ENCODE data around the gene WNT8A.

GRCh38 chr5:138054206-138054605 lies 29.6 kb upstream of the WNT8A start:
- TF ChIP-seq ZNF274 (IDR thresholded peaks at IDR 0.05; ENCODE audit: low read depth, low read length) (no peak), YY1 (IDR thresholded peaks at IDR 0.05; ENCODE audit: extremely low read depth, insufficient replicate concordance, low read depth, low read length) (no peak), POLR2A (IDR thresholded peaks at IDR 0.05; ENCODE audit: borderline replicate concordance, extremely low read depth, insufficient read depth, insufficient read length) (no peak), SP1 (IDR thresholded peaks at IDR 0.05; ENCODE audit: low read depth) (no peak), CTCF (IDR thresholded peaks at IDR 0.05 in 2 of 3, conservative IDR thresholded peaks at IDR 0.05 in 1 of 3; ENCODE audit: borderline replicate concordance in 1 of 3, insufficient read depth in 1 of 3, low read depth in 2 of 3, low read length in 2 of 3) (no peak), SRF (IDR thresholded peaks at IDR 0.05; ENCODE audit: low read depth) (no peak), RAD21 (IDR thresholded peaks at IDR 0.05; ENCODE audit: low read depth) (no peak), MAX (IDR thresholded peaks at IDR 0.05) (no peak), EZH2phosphoT487 (IDR thresholded peaks at IDR 0.05; ENCODE audit: borderline replicate concordance) (no peak), EZH2 (IDR thresholded peaks at IDR 0.05) (no peak)
